Prostate gland (tissue), 2 donors: Measurements from ENCODE around the gene ARL17A.
"Not testable (repeated sequence)": the region's sequence is repeated elsewhere in the genome, so short reads cannot be mapped to it uniquely, and the experiment has no call there.

Source experiments
- CTCF ChIP-seq, 4 experiments: fragments of 200-600 bp in 2 of 4; fragments of 450-650 bp in 2 of 4; sonication (generic) in 2 of 4; IDR thresholded peaks; 1 replicate in 3 of 4; 2 replicates in 1 of 4; pipeline ENCODE4 v1.5.1; 2016 to 2019; ENCODE audit warnings: antibody characterized with exemption in 4 of 4, mild to moderate bottlenecking in 2 of 4, moderate library complexity in 2 of 4
- POLR2A ChIP-seq: fragments of 450-650 bp; IDR thresholded peaks from one replicate; pipeline ENCODE4 v1.6.1; 2016; ENCODE audit warnings: antibody characterized with exemption, mild to moderate bottlenecking

- not testable (repeated sequence) for TF ChIP-seq POLR2A; CTCF (IDR thresholded peaks at IDR 0.05)
These were observed 111.9 kb downstream of the ARL17A start for GRCh38 chr17:46467618-46468017.
